Smooth muscle cell (in vitro differentiated cells): Measurements from ENCODE around the gene ETV6. TPM values are rescaled to one million over a fixed set of nuclear protein-coding genes. Genes with fewer than 3 reads are reported as not detected.

Experiments
- DNase-seq: peaks from one replicate; lab custom pipeline; 2025; ENCODE audit not compliant: unreplicated experiment; lab: John Stamatoyannopoulos, UW
- H2AFZ ChIP-seq: fragments of 200-600 bp; sonication (generic); 2 replicates; pipeline ENCODE4 v1.6.0; 2016; ENCODE audit warnings: antibody characterized with exemption, low read depth, mild to moderate bottlenecking
- H3F3A ChIP-seq: fragments of 200-600 bp; sonication (generic); 2 replicates; pipeline ENCODE4 v1.6.0; 2017; ENCODE audit warnings: antibody characterized with exemption, low read depth
- H3K27ac ChIP-seq: fragments of 200-600 bp; sonication (generic); 2 replicates; pipeline ENCODE4 v1.5.1; 2016; ENCODE audit warnings: low read depth, mild to moderate bottlenecking
- H3K27me3 ChIP-seq: fragments of 200-600 bp; sonication (generic); 2 replicates; pipeline ENCODE4 v1.6.1; 2016; ENCODE audit warnings: low read depth, mild to moderate bottlenecking
- H3K36me3 ChIP-seq: fragments of 200-600 bp; sonication (generic); 2 replicates; pipeline ENCODE4 v1.5.1; 2016; ENCODE audit warnings: low read depth
- H3K4me1 ChIP-seq: fragments of 200-600 bp; sonication (generic); 2 replicates; pipeline ENCODE4 v1.5.1; 2016; ENCODE audit warnings: low read depth
- H3K4me2 ChIP-seq: fragments of 200-600 bp; sonication (generic); 2 replicates; pipeline ENCODE4 v1.6.0; 2016; ENCODE audit warnings: mild to moderate bottlenecking
- H3K4me3 ChIP-seq: fragments of 200-600 bp; sonication (generic); 2 replicates; pipeline ENCODE4 v1.5.1; 2016; ENCODE audit warnings: mild to moderate bottlenecking
- H3K79me2 ChIP-seq: fragments of 200-600 bp; sonication (generic); 2 replicates; pipeline ENCODE4 v1.6.0; 2016; ENCODE audit warnings: low read depth, mild to moderate bottlenecking
- H3K9ac ChIP-seq: fragments of 200-600 bp; sonication (generic); 2 replicates; pipeline ENCODE4 v1.6.0; 2016; ENCODE audit warnings: low read depth
- H3K9me3 ChIP-seq: fragments of 200-600 bp; sonication (generic); replicated peaks from 2 replicates; pipeline ENCODE4 v1.5.1; 2016; ENCODE audit warnings: low read depth
- H4K20me1 ChIP-seq: fragments of 200-600 bp; sonication (generic); 2 replicates; pipeline ENCODE4 v1.6.0; 2016; ENCODE audit warnings: low read depth
- WGBS: methylation state at CpG from one replicate; pipeline ENCODE4 v1.1.7; 2016; ENCODE audit warnings: low lambda C conversion rate; 5-methylcytosine and 5-hydroxymethylcytosine counted together
- polyA plus RNA-seq: library from polyadenylated mRNA; unstranded; fragments of >200 nt; fragmentation: Nextera tagmentation; extraction: Ambion mirVana; gene quantifications from 2 replicates; pipeline ENCODE4 v1.2.1, GENCODE V29; 2016
- total RNA-seq: library from RNA; depleted of rRNA; stranded (reverse); fragments of >200 nt; gene quantifications from 2 replicates; pipeline ENCODE4 v1.2.3, GENCODE V29; 2014
- TF ChIP-seq, protein P1 (sequence below): fragments of 200-600 bp; sonication (generic); IDR thresholded peaks from 2 replicates; pipeline ENCODE4 v1.5.1; 2017; ENCODE audit warnings: borderline replicate concordance, mild to moderate bottlenecking, antibody characterized with exemption; ENCODE audit not compliant: insufficient read depth, poor library complexity, severe bottlenecking

Gene ETV6
- total and polyA plus RNA-seq, 2 experiments from 2014 or later: 11.5 to 23.8 TPM

- TF ChIP-seq, protein P1, sequence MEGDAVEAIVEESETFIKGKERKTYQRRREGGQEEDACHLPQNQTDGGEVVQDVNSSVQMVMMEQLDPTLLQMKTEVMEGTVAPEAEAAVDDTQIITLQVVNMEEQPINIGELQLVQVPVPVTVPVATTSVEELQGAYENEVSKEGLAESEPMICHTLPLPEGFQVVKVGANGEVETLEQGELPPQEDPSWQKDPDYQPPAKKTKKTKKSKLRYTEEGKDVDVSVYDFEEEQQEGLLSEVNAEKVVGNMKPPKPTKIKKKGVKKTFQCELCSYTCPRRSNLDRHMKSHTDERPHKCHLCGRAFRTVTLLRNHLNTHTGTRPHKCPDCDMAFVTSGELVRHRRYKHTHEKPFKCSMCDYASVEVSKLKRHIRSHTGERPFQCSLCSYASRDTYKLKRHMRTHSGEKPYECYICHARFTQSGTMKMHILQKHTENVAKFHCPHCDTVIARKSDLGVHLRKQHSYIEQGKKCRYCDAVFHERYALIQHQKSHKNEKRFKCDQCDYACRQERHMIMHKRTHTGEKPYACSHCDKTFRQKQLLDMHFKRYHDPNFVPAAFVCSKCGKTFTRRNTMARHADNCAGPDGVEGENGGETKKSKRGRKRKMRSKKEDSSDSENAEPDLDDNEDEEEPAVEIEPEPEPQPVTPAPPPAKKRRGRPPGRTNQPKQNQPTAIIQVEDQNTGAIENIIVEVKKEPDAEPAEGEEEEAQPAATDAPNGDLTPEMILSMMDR: no peak
- Histone ChIP-seq H4K20me1 (peaks cover 23% of the 10 kb centered on the region), H2AFZ (no peak overlapping the region), H3K9ac (peak overlapping the region; percentile 53), H3K36me3 (no peaks in the 10 kb centered on the region), H3K79me2 (peaks cover 90% of the 10 kb centered on the region), H3K9me3 (no peaks in the 10 kb centered on the region), H3F3A (peaks cover 20% of the 10 kb centered on the region), H3K4me3 (no peak overlapping the region), H3K27me3 (no peaks in the 10 kb centered on the region), H3K4me1 (peaks cover 32% of the 10 kb centered on the region), H3K27ac (peak overlapping the region; percentile 96), H3K4me2 (peak overlapping the region; percentile 64)
- WGBS: 22% methylated on average over 2 of the region's 2 CpGs
- no peak for DNase-seq
Observed at GRCh38 chr12:11658791-11659190, 9.3 kb downstream of the ETV6 start.

- Histone ChIP-seq H3F3A (peaks cover 20% of the 10 kb centered on the region), H3K27ac (peak overlapping the region; percentile 96), H3K4me1 (peaks cover 24% of the 10 kb centered on the region), H3K4me3 (no peak overlapping the region), H3K9me3 (no peaks in the 10 kb centered on the region), H3K36me3 (no peaks in the 10 kb centered on the region), H3K27me3 (no peaks in the 10 kb centered on the region), H3K4me2 (no peak overlapping the region), H2AFZ (no peak overlapping the region), H4K20me1 (peaks cover 42% of the 10 kb centered on the region), H3K9ac (no peak overlapping the region), H3K79me2 (peaks cover 90% of the 10 kb centered on the region)
- no peak for DNase-seq
- TF ChIP-seq, protein P1: no peak
- WGBS: 100% methylated on average over 1 of the region's 1 CpG
Observed at GRCh38 chr12:11660624-11661023, 11.2 kb downstream of the ETV6 start.

GRCh38 chr12:11661491-11662089 is 12.1 kb downstream of the ETV6 start:
- no peaks in the 10 kb centered on the region for H3K36me3 ChIP-seq
- H3K9me3 ChIP-seq: no peaks in the 10 kb centered on the region
- no peak for DNase-seq
- H3F3A ChIP-seq: peaks cover 20% of the 10 kb centered on the region
- TF ChIP-seq, protein P1: no peak
- 64% methylated on average over 8 of the region's 8 CpGs for WGBS
- no peak overlapping the region for H3K4me3 ChIP-seq
- no peak overlapping the region for H3K4me2 ChIP-seq
- peaks cover 48% of the 10 kb centered on the region for H4K20me1 ChIP-seq
- H3K27me3 ChIP-seq: no peaks in the 10 kb centered on the region
- no peak overlapping the region for H2AFZ ChIP-seq
- H3K9ac ChIP-seq: no peak overlapping the region
- peaks cover 90% of the 10 kb centered on the region for H3K79me2 ChIP-seq
- H3K4me1 ChIP-seq: peaks cover 29% of the 10 kb centered on the region
- peak overlapping the region; percentile 96 for H3K27ac ChIP-seq

DNA sequence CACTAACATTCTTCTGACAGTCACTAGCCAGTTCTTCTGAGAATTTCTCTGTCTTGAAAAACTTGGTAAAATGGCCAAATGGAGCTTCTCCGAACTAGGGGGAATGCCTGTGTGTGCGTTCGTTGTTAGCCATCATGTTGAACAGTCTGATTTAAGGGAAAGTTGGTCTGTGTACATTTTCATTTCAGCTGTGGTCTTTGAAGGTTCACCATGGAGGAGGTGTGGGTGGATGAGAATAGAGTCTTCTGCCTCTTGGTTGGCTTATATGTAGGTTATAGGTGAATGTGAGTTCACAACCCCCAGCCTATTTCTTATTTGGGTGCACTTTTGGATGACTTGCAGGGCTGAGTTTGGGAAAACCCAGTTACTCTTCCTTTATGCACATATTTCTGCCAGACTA is 12.9 kb downstream of the ETV6 start:
- no peak overlapping the region for H2AFZ ChIP-seq
- H3K4me3 ChIP-seq: no peak overlapping the region
- H3K4me1 ChIP-seq: peaks cover 23% of the 10 kb centered on the region
- peak overlapping the region; percentile 96 for H3K27ac ChIP-seq
- 89% methylated on average over 3 of the region's 3 CpGs for WGBS
- TF ChIP-seq, protein P1: no peak
- H3K27me3 ChIP-seq: no peaks in the 10 kb centered on the region
- H3K9me3 ChIP-seq: no peaks in the 10 kb centered on the region
- H3K4me2 ChIP-seq: peak overlapping the region; percentile 73
- peaks cover 14% of the 10 kb centered on the region for H3F3A ChIP-seq
- H4K20me1 ChIP-seq: peaks cover 48% of the 10 kb centered on the region
- DNase-seq: no peak
- no peaks in the 10 kb centered on the region for H3K36me3 ChIP-seq
- no peak overlapping the region for H3K9ac ChIP-seq
- H3K79me2 ChIP-seq: peaks cover 90% of the 10 kb centered on the region
